Right ventricle myocardium superior (tissue), 1 donor: ENCODE results near the gene KDF1. TPM values are rescaled to one million over a fixed set of nuclear protein-coding genes. Genes with fewer than 3 reads are reported as not detected.
"Not testable (repeated sequence)": the region's sequence is repeated elsewhere in the genome, so short reads cannot be mapped to it uniquely, and the experiment has no call there.

Source experiments
- ATAC-seq: fragments of 200-7000 bp; cut with Tn5 transposase; one replicate; pipeline ENCODE4 v1.9.1; 2020; ENCODE audit warnings: mild to moderate bottlenecking; ENCODE audit not compliant: poor library complexity
- DNase-seq: peaks from one replicate; pipeline ENCODE4 v3.0.0-alpha.2; 2020
- intact Hi-C: fragments of 100-400 bp; cut with DNase I; formaldehyde crosslinking; loops from one replicate; pipeline ENCODE4 v1.11.2; 2022
- total RNA-seq: library from RNA; stranded (reverse); fragmentation: NEBNext Ultra II Directional; extraction: Animal tissue kit (Norgen Biotek cat#: 25700); gene quantifications from one replicate; pipeline ENCODE4 v1.2.1, GENCODE V29; 2021
- donor health status: DM: no; HTN: yes; CAD: no; lungs with severe emphysema.

Gene KDF1
- total RNA-seq, 1 donor from 2014 or later: 0.35 TPM

DNA sequence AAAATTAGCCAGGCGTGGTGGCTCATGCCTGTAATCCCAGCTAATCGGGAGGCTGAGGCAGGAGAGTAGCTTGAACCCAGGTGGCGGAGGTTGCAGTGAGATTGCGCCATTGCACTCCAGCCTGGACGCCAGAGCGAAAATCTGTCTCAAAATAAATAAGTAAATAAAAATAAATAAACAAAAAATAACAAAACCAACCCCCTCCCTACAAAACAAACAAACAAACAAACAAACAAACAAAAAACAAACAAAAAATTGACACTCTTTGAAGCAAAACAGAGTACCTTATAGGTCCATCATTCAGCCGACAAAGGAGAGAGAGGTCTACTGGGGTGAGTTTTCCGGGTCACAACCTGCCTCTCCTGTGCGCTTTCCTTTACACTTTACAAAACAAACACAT lies 5.4 kb upstream of the KDF1 start:
- intact Hi-C loops: no loop called here
- ATAC-seq: no peak

GRCh38 chr1:26965213-26965612 lies 4.9 kb upstream of the KDF1 start:
- no peak for ATAC-seq
- DNase-seq: no peak
- intact Hi-C loops: no loop called here

More for the DNA sequence above, 5.4 kb upstream of the KDF1 start:
- DNase-seq: no peak

DNA sequence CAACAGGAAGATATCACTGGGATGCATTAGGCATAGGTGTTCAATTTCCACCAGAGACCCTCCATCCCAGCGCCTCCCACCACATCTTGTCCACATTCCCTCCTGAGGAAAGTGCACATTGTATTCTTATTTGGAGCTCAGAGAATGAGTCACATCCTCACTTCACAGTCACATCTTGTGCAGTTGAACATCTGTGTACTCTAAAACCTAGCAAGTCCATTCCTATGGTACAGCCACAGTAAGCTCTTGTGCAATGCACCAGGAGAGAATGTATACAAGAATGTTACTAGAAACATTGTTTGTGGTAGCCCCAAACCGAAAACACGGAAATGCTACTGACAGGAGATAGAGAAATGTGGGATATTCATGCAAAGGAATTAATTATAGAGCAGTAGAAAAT lies 1.6 kb upstream of the KDF1 start:
- intact Hi-C loops: no loop called here
- DNase-seq (no peak), ATAC-seq (no peak)

DNA sequence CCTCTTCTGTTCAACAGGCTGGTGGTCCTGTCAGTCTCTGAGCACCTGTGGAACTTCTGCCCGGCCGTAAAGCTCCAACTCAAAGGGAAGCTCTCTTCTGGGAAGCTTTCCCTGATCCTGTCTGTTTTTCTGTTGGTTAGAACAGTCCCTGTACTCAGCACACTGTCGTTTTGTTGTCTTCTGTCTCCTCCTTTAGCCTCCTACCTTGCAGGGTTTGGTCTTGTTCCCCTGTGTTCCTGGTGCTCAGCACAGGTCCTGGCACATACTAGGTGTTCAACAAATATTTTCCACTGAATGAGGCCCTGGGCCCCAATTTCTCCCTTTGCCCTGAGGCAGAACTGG lies 328 bp upstream of the KDF1 start:
- intact Hi-C loops: no loop called here
- DNase-seq: no peak
- no peak for ATAC-seq

DNA sequence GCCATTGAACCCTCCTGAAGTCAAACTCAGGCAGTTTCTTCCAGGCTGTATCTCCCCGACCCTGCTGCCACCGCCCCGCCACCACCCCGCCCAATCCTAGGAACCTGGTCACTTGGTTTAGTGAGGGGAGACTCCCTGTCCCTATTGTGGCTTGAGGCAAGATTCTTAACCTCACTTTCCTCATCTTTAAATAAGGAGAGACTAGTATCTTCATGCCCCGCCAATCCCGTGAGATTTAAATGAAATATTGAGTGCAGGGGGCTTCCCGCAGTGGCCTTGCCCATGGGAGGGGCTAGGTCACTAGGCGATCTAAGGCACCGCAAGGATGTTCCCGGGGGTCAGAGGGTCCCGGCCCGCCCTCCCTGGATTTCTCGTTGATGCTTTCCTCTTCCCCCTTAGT lies 998 bp downstream of the KDF1 start:
- intact Hi-C loops: no loop called here
- DNase-seq: no peak
- ATAC-seq: no peak

DNA sequence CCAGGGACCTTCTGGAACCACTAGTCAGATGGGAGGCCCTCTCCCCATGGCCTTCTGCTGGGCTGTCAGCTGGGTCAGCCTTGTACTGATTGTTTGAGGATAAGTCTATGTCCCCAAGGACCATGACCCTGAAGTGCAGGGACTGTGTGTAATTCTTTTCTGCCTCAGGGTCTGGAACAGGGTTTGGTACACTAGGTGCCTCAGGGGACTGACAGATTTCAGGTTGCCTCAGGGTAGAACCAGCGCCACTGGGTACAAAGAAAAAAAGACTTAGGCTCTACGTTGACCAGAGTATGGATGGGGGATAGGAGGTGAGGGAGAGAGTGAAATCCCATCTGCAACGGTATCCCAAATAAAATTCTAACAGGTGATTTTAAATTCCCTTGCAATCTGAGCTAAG lies 3.0 kb downstream of the KDF1 start:
- intact Hi-C loops: no loop called here
- DNase-seq (no peak), ATAC-seq (no peak)

DNA sequence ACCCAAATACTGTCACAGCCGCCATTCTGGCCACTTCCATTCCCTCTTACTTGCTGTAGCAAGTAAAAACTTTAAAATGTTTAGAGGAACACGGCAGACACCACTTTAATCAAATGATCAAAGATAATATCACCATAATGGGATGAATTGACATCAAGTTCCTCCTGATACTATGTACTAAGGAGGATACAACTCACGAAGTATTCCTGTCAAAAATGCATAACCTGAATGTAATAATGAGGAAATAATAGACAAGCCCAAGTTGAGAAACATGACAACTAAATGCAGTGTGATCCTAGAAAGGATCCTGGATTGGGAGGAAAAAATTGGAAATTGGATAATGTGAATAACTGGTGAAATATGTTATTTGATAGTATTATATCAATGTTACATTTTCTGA lies 3.9 kb downstream of the KDF1 start:
- no peak for ATAC-seq
- intact Hi-C loops: no loop called here
- DNase-seq: no peak

GRCh38 chr1:26953374-26953773 lies 6.9 kb downstream of the KDF1 start:
- intact Hi-C loops: no loop called here
- ATAC-seq (no peak), DNase-seq (no peak)

DNA sequence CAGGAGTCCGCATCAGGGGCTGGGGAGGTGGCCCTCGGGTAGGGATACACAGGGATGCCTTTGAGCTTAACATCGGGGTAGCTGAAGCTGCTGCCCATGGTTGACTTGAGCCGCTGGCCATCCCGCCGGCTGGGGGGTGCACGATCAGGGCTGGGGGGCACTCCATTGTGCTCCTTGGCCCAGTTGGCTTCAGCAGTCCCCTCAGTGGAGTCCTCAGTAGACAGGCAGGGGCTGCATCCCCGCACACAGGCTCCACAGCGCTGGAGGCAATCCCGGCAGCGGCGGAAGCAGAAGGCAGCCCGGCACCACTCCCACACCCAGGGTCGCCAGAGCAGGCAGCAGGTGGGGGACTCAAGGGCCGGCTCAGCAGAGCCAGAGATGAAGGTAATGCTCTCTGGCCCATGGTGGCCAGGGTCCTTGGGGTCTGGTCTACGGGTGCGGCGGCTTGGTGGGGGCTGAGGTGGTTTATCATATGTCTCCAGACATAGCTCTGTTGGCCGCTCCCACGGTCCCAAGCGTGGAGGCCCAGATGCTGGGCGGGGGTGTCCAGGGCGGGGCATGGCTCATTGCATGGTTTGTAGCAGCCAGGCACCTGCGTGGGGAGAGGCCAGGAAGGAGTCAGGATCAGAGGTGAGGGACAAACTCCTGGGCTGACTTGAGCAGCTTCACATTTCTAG lies 8.3 kb downstream of the KDF1 start:
- intact Hi-C loops: no loop called here
- no peak for ATAC-seq

DNA sequence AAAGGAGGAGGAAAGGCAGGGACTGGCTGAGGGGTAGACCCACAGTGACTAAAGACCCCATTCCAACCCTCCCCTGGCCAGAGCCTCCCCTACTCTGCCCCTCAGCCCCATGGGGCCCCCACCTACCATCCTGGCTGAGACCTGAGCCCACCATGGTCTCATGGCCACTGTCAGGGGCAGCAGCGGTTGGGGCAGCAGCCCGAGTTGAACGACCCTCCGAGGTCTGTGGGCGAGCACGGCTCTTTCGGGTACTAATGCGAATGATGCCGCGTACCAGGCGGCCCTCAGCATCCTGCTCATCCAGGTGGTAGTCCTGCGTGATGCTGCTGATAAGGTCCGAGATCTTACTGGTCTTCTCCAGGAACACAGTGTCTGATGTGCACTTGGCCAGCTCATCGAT lies 9.1 kb downstream of the KDF1 start:
- DNase-seq (no peak), ATAC-seq (no peak)
- intact Hi-C loops: no loop called here

More for the DNA sequence above, 8.3 kb downstream of the KDF1 start:
- DNase-seq: no peak

GRCh38 chr1:26950602-26951001 lies 9.7 kb downstream of the KDF1 start:
- intact Hi-C loops: no loop called here
- DNase-seq (no peak), ATAC-seq (no peak)

GRCh38 chr1:26949926-26950319 lies 10.3 kb downstream of the KDF1 start:
- intact Hi-C loops: no loop called here
- DNase-seq: no peak
- ATAC-seq: peak; percentile 5

DNA sequence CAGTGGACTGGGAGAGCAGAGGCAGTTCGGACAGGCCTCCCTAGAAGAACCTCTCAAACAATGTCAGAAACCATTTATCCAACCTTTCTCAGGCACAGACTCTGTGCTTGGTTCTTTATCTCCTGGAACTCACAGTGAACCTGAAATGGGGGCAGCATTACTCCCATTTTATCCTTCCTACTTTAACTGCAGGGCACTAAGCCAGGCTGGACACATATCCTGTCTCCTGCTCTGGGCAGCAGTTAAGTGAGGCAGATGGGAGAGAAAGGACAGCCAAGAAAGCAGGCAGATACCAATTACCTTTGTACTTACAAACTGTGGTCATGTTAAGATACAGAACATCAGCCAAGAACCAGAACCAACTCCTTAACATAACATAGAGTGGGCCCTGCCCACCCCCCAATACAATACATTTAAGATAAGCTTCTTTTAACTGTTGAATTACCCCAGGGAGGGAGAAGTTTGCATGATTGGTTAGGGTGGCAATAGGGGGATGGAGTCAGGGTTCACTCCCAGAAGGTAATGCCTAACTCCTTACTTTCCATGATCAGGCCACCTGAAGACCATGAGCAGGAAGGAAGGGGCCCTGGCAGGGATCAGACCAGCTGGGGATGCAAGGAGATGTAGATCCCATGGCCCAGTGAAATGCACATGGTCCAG lies 10.9 kb downstream of the KDF1 start:
- intact Hi-C loops: no loop called here
- DNase-seq (no peak), ATAC-seq (peak; percentile 68)

DNA sequence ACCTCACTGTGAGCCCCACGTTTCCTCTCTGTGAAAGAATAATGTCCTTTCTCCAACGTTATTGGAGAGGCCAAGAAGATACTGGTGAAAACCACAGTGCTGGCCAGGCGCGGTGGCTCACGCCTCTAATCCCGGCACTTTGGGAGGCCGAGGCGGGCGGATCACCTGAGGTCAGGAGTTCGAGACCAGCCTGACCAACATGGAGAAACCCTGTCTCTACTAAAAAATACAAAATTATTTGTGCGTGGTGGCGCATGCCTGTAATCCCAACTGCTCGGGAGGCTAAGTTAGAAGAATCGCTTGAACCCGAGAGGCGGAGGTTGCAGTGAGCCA lies 11.6 kb downstream of the KDF1 start:
- DNase-seq, intact Hi-C loops, ATAC-seq: not testable (repeated sequence)

DNA sequence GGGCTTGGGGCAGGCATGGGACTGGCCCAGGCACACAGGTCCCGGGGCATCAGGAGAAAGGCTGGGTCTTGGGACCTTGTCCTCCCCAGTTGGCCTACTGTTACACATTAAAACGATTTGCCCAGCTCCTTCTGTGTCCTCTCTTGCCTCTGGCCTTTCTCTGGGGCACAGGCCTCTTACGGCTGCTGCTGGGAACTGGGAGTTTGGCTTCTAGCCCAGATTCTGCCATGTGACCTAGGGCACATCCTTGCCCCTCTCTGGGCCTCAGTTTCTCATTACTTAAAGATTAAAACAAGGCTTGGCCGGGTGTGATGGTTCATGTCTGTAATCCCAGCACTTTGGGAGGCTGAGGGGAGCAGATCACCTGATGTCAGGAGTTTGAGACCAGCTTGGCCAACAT lies 14.0 kb downstream of the KDF1 start:
- ATAC-seq (peak; percentile 13), DNase-seq (no peak)
- intact Hi-C loops: no loop called here

DNA sequence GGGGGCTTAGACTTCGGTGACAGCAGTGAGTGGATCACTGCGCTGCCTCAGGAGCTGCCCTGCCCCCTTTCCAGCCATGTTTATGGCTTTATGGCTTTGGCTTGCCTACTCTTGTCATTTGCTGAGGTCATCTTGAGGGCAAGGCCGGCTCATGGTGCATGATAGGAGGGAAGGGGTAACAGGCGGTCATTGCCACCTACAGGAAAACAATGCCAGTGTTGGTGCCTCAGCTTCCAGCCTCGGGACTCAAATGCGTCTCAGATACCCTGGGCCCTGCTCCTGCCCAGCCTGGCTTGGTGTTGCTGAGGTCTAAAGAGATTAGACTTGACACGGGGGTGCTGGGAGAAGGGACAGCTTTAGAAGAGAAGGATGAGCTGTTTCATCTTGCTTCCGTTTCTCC lies 14.5 kb downstream of the KDF1 start:
- ATAC-seq (peak; percentile 54), DNase-seq (no peak)
- intact Hi-C loops: no loop called here

DNA sequence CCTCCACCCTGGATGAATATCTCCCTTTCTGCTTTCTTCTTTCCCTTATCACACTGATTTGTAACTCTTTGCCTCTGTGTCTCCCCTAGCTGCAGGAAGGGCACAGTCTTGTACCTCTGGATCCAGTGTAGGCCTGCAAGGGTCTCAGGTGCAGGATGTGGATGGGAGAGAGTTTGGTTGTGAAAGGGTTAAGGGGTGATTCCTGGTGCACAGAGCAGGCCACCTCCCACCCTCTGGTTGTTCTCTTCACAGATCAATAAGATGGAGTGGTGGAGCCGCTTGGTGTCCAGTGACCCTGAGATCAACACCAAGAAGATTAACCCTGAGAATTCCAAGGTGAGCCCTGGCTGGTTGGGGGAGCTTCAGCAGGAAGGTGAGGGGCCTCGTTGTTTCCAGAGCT lies 15.1 kb downstream of the KDF1 start:
- ATAC-seq: no peak
- intact Hi-C loops: no loop called here

DNA sequence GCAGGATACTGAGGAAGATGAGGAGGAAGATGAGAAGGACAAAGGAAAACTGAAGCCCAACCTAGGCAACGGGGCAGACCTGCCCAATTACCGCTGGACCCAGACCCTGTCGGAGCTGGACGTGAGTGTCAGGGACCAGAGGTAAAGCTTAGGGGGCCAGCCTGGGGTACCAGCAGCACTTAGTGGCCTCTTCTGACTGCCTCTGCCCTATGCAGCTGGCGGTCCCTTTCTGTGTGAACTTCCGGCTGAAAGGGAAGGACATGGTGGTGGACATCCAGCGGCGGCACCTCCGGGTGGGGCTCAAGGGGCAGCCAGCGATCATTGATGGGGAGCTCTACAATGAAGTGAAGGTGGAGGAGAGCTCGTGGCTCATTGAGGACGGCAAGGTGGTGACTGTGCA lies 17.6 kb downstream of the KDF1 start:
- DNase-seq (no peak), ATAC-seq (no peak)
- intact Hi-C loops: no loop called here

More for the DNA sequence above, 15.1 kb downstream of the KDF1 start:
- no peak for DNase-seq

- intact Hi-C loops: no loop called here
- DNase-seq (no peak), ATAC-seq (peak; percentile 14)
Measured at GRCh38 chr1:26941311-26941710, 19.0 kb downstream of the KDF1 start.

DNA sequence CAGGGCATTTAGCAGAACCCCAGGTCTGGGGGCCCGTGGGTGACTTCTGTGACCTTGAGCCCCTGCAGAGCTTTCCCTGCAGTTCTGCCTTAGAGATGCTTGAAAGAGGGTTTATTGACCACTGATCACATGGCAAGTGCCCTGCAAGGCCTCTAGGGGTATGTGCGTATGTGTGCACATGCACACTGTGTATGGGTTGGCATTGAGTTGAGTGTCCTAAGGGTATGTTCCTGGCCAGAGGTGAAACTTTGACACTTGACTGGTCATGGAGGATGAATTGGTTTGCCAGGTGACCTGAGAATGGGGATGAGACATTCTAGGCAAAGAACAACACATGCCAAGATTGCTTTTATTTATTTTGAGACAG lies 21.6 kb downstream of the KDF1 start:
- ATAC-seq (peak; percentile 4), DNase-seq (no peak)
- intact Hi-C loops: no loop called here
